ENCODE measurements around the gene CCDC102B.

- TF ChIP-seq, protein P1, sequence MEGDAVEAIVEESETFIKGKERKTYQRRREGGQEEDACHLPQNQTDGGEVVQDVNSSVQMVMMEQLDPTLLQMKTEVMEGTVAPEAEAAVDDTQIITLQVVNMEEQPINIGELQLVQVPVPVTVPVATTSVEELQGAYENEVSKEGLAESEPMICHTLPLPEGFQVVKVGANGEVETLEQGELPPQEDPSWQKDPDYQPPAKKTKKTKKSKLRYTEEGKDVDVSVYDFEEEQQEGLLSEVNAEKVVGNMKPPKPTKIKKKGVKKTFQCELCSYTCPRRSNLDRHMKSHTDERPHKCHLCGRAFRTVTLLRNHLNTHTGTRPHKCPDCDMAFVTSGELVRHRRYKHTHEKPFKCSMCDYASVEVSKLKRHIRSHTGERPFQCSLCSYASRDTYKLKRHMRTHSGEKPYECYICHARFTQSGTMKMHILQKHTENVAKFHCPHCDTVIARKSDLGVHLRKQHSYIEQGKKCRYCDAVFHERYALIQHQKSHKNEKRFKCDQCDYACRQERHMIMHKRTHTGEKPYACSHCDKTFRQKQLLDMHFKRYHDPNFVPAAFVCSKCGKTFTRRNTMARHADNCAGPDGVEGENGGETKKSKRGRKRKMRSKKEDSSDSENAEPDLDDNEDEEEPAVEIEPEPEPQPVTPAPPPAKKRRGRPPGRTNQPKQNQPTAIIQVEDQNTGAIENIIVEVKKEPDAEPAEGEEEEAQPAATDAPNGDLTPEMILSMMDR (IDR thresholded peaks at IDR 0.05; ENCODE audit: poor library complexity, severe bottlenecking), result no peak
- no peak for TF ChIP-seq EZH2 (IDR thresholded peaks at IDR 0.05; ENCODE audit: borderline replicate concordance, insufficient read depth, low read length, poor library complexity, severe bottlenecking)
- no peak for TF ChIP-seq TAF1 (IDR thresholded peaks at IDR 0.05; ENCODE audit: low read depth)
- TF ChIP-seq POLR2AphosphoS5 (IDR thresholded peaks at IDR 0.05), result no peak
- TF ChIP-seq REST (IDR thresholded peaks at IDR 0.05; ENCODE audit: borderline replicate concordance), result no peak
- no peak for TF ChIP-seq SMC3 (conservative IDR thresholded peaks at IDR 0.05; ENCODE audit: poor library complexity)
- TF ChIP-seq EP300 (conservative IDR thresholded peaks at IDR 0.05; ENCODE audit: poor library complexity, severe bottlenecking), result no peak
These were observed at the start of gene CCDC102B for GRCh38 chr18:68797871-68798270.

Measured in neural cell (in vitro differentiated cells).